ENCODE results near the gene SLC37A3. TPM values are rescaled to one million over a fixed set of nuclear protein-coding genes. Genes with fewer than 3 reads are reported as not detected.

The SLC37A3 gene
- total RNA-seq, 1 experiment from 2014 or later: 46.4 TPM

DNA sequence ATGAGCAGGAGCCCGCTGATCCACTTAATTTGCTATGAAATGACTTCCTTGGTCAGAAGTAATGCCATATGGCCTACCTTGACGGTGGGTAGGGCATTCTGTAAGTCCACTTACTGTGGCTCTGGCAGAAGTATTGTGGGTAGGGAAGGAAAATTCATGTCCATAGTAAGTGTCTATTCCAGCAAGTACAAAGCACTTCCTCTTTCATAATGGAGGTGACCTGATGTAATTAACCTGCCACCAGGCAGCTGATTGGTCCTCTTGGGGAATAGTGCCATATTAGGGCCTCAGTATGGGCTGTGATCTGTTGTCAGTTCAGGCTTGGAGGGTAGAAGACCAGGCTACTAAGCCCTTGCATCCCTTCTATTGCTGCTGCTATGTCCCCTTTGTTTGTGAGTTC is 103.9 kb downstream of the SLC37A3 start:
- Mint-ChIP-seq H3K27me3 (ENCODE audit: insufficient read depth, unreplicated experiment) (peaks cover 3% of the 10 kb centered on the region), H3K27ac (ENCODE audit: unreplicated experiment) (no peak overlapping the region), H3K4me1 (ENCODE audit: low read depth, unreplicated experiment) (no peaks in the 10 kb centered on the region), H3K36me3 (ENCODE audit: insufficient read depth, unreplicated experiment) (no peaks in the 10 kb centered on the region), H3K9me3 (ENCODE audit: unreplicated experiment) (no peaks in the 10 kb centered on the region), H3K4me3 (ENCODE audit: unreplicated experiment) (no peak overlapping the region)
- no peak overlapping the region for H3K4me3 ChIP-seq (ENCODE audit: low read depth, low read length)
- intact Hi-C loops (cut with micrococcal nuclease; ENCODE audit: unreplicated experiment): no loop called here
- H3K36me3 ChIP-seq (ENCODE audit: control insufficient read depth, insufficient read depth, low read length): no peaks in the 10 kb centered on the region
- BruUV-seq (replicated peaks): no TSS peak
- DNase-seq: no peak
- POLR2A ChIA-PET: no interaction called here
- no peaks in the 10 kb centered on the region for H3K4me1 ChIP-seq
- no peaks in the 10 kb centered on the region for H3K27me3 ChIP-seq (replicated peaks; ENCODE audit: control insufficient read depth, insufficient read depth, low read length)
- no peaks in the 10 kb centered on the region for H3K9me3 ChIP-seq
- TF ChIP-seq CTCF (IDR thresholded peaks at IDR 0.05; ENCODE audit: insufficient read depth in 1 of 2, low read depth in 1 of 2, low read length in 1 of 2, severe bottlenecking in 1 of 2, unreplicated experiment in 1 of 2): no peak
- CTCF ChIA-PET: no interaction called here

DNA sequence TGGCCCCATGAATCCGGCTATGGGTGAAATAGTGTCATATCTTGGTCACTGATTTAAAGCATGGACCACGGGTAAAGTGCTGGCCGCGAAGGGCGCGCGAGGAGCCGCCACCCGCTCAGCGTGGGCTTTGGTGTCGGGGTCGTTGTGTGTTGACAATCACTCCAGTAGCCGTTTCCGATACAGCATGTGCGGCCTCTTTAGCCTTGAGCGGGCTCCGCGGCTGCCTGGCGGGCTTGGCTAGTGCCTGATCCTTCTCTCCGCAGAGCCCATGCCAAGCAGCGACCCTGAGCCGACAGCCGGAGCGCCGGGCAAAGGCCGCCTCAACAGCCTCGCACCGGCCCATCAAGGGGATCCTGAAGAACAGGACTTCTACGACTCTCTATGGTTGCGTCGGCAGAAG is 105.9 kb downstream of the SLC37A3 start:
- ChIA-PET CTCF (no interaction called here), POLR2A (no interaction called here)
- Histone ChIP-seq H3K27me3 (replicated peaks; ENCODE audit: control insufficient read depth, insufficient read depth, low read length) (no peaks in the 10 kb centered on the region), H3K4me1 (no peaks in the 10 kb centered on the region), H3K9me3 (no peaks in the 10 kb centered on the region), H3K36me3 (ENCODE audit: control insufficient read depth, insufficient read depth, low read length) (no peaks in the 10 kb centered on the region), H3K4me3 (ENCODE audit: low read depth, low read length) (no peak overlapping the region)
- BruUV-seq (replicated peaks): no TSS peak
- Mint-ChIP-seq H3K27ac (ENCODE audit: unreplicated experiment) (no peak overlapping the region), H3K4me1 (ENCODE audit: low read depth, unreplicated experiment) (no peaks in the 10 kb centered on the region), H3K9me3 (ENCODE audit: unreplicated experiment) (no peaks in the 10 kb centered on the region), H3K27me3 (ENCODE audit: insufficient read depth, unreplicated experiment) (peaks cover 3% of the 10 kb centered on the region), H3K36me3 (ENCODE audit: insufficient read depth, unreplicated experiment) (no peaks in the 10 kb centered on the region), H3K4me3 (ENCODE audit: unreplicated experiment) (no peak overlapping the region)
- no peak for DNase-seq
- no peak for TF ChIP-seq CTCF (IDR thresholded peaks at IDR 0.05; ENCODE audit: insufficient read depth in 1 of 2, low read depth in 1 of 2, low read length in 1 of 2, severe bottlenecking in 1 of 2, unreplicated experiment in 1 of 2)
- intact Hi-C loops (cut with micrococcal nuclease; ENCODE audit: unreplicated experiment): no loop called here

GRCh38 chr7:140289804-140290203 is 108.5 kb downstream of the SLC37A3 start:
- H3K4me3 Mint-ChIP-seq (ENCODE audit: unreplicated experiment): no peak overlapping the region
- no peak for DNase-seq
- no peak overlapping the region for H3K27ac Mint-ChIP-seq (ENCODE audit: unreplicated experiment)
- intact Hi-C loops (cut with micrococcal nuclease; ENCODE audit: unreplicated experiment): no loop called here
- TF ChIP-seq CTCF (IDR thresholded peaks at IDR 0.05; ENCODE audit: insufficient read depth in 1 of 2, low read depth in 1 of 2, low read length in 1 of 2, severe bottlenecking in 1 of 2, unreplicated experiment in 1 of 2): no peak
- no peak overlapping the region for H3K4me3 ChIP-seq (ENCODE audit: low read depth, low read length)
- H3K4me1 Mint-ChIP-seq (ENCODE audit: low read depth, unreplicated experiment): no peaks in the 10 kb centered on the region
- no TSS peak for BruUV-seq (replicated peaks)
- H3K4me1 ChIP-seq: no peaks in the 10 kb centered on the region
- H3K27me3 ChIP-seq (replicated peaks; ENCODE audit: control insufficient read depth, insufficient read depth, low read length): no peaks in the 10 kb centered on the region
- H3K9me3 Mint-ChIP-seq (ENCODE audit: unreplicated experiment): no peaks in the 10 kb centered on the region
- no peaks in the 10 kb centered on the region for H3K36me3 Mint-ChIP-seq (ENCODE audit: insufficient read depth, unreplicated experiment)
- H3K9me3 ChIP-seq: no peaks in the 10 kb centered on the region
- H3K27me3 Mint-ChIP-seq (ENCODE audit: insufficient read depth, unreplicated experiment): no peaks in the 10 kb centered on the region
- no peaks in the 10 kb centered on the region for H3K36me3 ChIP-seq (ENCODE audit: control insufficient read depth, insufficient read depth, low read length)
- POLR2A ChIA-PET: no interaction called here
- CTCF ChIA-PET: no interaction called here

Data from Caco-2 (cell line).